Retinal pigment epithelial cell (primary cell): ENCODE measurements around the gene CYREN.
A peak's percentile ranks its signal among the peaks of the same experiment; 100 is the strongest.

Experiments
- DNase-seq: peaks from one replicate; pipeline ENCODE4 v3.0.0-alpha.2; 2010; ENCODE audit warnings: low read depth
- H3K4me3 ChIP-seq: 2 replicates; pipeline ENCODE4 v1.5.1; 2011; ENCODE audit warnings: mild to moderate bottlenecking, low read length, control low read depth, moderate library complexity
- CTCF ChIP-seq: conservative IDR thresholded peaks from 2 replicates; pipeline ENCODE4 v1.5.1; 2011; ENCODE audit warnings: low read depth, low read length, control low read depth, inconsistent platforms

Gene CYREN

DNA sequence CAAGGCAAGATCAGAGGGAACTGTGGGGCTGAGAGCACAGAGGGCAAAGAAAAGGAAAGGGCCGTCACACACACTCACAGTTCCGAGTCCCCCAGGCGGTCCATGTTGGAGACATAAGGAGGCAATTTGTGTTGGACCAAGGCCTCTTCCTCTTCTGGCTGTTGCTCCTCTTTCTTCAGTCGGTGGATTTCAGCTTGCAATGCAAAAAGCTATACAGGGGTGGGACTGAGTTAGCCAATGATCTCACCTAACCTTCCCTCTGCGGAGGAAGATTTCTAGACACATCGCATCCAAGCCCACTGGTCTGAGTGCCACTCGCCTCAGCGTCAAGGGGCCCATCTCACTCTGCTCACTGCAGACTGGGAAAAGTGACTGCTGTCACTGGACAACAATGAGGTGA lies 35.3 kb upstream of the CYREN start:
- no peak for TF ChIP-seq CTCF
- no peak overlapping the region for H3K4me3 ChIP-seq
- DNase-seq, result no peak

- no peak for TF ChIP-seq CTCF
- DNase-seq, result no peak
- H3K4me3 ChIP-seq, result no peak overlapping the region
Observed at GRCh38 chr7:135204876-135205275, 34.4 kb upstream of the CYREN start.

- H3K4me3 ChIP-seq, result no peak overlapping the region
- TF ChIP-seq CTCF, result no peak
- no peak for DNase-seq
Observed at GRCh38 chr7:135204341-135204749, 33.8 kb upstream of the CYREN start.

- DNase-seq, result no peak
- H3K4me3 ChIP-seq, result no peak overlapping the region
- TF ChIP-seq CTCF, result no peak
Observed at GRCh38 chr7:135201350-135201749, 30.8 kb upstream of the CYREN start.

GRCh38 chr7:135200821-135201331 lies 30.4 kb upstream of the CYREN start:
- TF ChIP-seq CTCF, result no peak
- DNase-seq, result peak; percentile 37
- no peak overlapping the region for H3K4me3 ChIP-seq

- TF ChIP-seq CTCF, result no peak
- no peak for DNase-seq
- no peak overlapping the region for H3K4me3 ChIP-seq
Observed at GRCh38 chr7:135199439-135199838, 28.9 kb upstream of the CYREN start.

DNA sequence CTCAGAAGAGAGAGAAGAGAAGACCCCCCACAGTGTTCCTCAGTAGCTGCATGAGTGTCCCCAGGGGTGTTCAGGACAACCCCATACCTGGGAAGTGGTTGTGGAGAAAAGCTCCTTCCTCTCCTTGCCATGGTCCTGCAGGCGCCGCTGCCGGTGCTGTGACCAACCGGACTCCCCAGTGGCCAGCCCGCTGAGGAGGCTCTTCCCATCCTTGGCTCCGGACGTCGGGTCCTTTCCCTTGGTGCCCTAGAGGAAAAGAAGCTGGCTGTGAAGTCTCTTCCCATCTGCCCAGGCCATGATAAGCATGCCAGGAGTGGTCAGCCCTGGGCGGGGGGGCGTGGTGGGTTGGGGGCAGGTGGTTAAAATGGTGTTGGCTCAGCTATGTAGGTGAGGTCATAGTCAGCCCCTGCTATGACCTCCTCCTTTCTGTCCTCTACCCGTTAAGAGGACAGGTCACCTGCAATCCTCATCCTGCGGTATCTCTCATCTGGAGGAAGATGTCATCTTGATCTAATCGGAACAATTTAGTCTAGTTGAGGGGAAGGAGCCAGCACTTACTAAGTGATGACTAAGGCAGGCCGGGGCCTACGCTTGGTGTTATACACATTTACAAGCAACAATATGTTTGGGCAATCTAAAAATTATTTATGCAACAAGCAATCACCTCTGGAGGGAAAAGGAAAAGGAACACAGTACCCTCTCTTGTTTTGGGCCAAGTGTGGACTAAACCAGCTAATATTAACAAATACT lies 27.6 kb upstream of the CYREN start:
- no peak overlapping the region for H3K4me3 ChIP-seq
- DNase-seq, result no peak
- no peak for TF ChIP-seq CTCF
